Activated T-cell treated with anti-CD3 and anti-CD28 coated beads, Interleukin-2, amount 50 U/mL, for 48 hours (primary cell): ENCODE results near the gene SLC44A1.
"Not testable (repeated sequence)": the region's sequence is repeated elsewhere in the genome, so short reads cannot be mapped to it uniquely, and the experiment has no call there.

Experiments
- DNase-seq, 2 experiments: peaks; one replicate each; pipeline ENCODE4 v3.0.0-alpha.2; 2020

SLC44A1 gene

GRCh38 chr9:105243015-105243686 lies 1.3 kb upstream of the SLC44A1 start:
- DNase-seq: no peak

- no peak for DNase-seq
Measured at GRCh38 chr9:105244734-105245028, 230 bp downstream of the SLC44A1 start.

- DNase-seq: peak; percentile 50 to 51
Measured at GRCh38 chr9:105245029-105245890, 809 bp downstream of the SLC44A1 start.

GRCh38 chr9:105245891-105246161 lies 1.4 kb downstream of the SLC44A1 start:
- no peak for DNase-seq

GRCh38 chr9:105246656-105247173 lies 2.3 kb downstream of the SLC44A1 start:
- DNase-seq: no peak

- DNase-seq: no peak
Measured at GRCh38 chr9:105248691-105249090, 4.2 kb downstream of the SLC44A1 start.

GRCh38 chr9:105251133-105251532 lies 6.7 kb downstream of the SLC44A1 start:
- no peak for DNase-seq

- DNase-seq: no peak
Measured at GRCh38 chr9:105251733-105252404, 7.4 kb downstream of the SLC44A1 start.

GRCh38 chr9:105252405-105252756 lies 7.9 kb downstream of the SLC44A1 start:
- no peak for DNase-seq

- no peak for DNase-seq
Measured at GRCh38 chr9:105254226-105254625, 9.8 kb downstream of the SLC44A1 start.

GRCh38 chr9:105255421-105255820 lies 11.0 kb downstream of the SLC44A1 start:
- DNase-seq: no peak

GRCh38 chr9:105256569-105256968 lies 12.1 kb downstream of the SLC44A1 start:
- not testable (repeated sequence) for DNase-seq

GRCh38 chr9:105257809-105258208 lies 13.4 kb downstream of the SLC44A1 start:
- DNase-seq: no peak

- no peak for DNase-seq
Measured at GRCh38 chr9:105258225-105258737, 13.8 kb downstream of the SLC44A1 start.

- DNase-seq: no peak
Measured at GRCh38 chr9:105259274-105259673, 14.8 kb downstream of the SLC44A1 start.

GRCh38 chr9:105259731-105260612 lies 15.5 kb downstream of the SLC44A1 start:
- DNase-seq: no peak

GRCh38 chr9:105262497-105262896 lies 18.0 kb downstream of the SLC44A1 start:
- DNase-seq: no peak

GRCh38 chr9:105264380-105264779 lies 19.9 kb downstream of the SLC44A1 start:
- no peak for DNase-seq

- DNase-seq: not testable (repeated sequence)
Measured at GRCh38 chr9:105268254-105268653, 23.8 kb downstream of the SLC44A1 start.

- no peak for DNase-seq
Measured at GRCh38 chr9:105269593-105269992, 25.1 kb downstream of the SLC44A1 start.

- DNase-seq: no peak
Measured at GRCh38 chr9:105270711-105271110, 26.3 kb downstream of the SLC44A1 start.

- DNase-seq: no peak
Measured at GRCh38 chr9:105273731-105274130, 29.3 kb downstream of the SLC44A1 start.

GRCh38 chr9:105275111-105275510 lies 30.7 kb downstream of the SLC44A1 start:
- no peak for DNase-seq
